DOHH2 (cell line): ENCODE results near the gene NKAIN2.

Experiments
- EZH2phosphoT487 ChIP-seq: fragments of 200-600 bp; sonication (generic); IDR thresholded peaks from 2 replicates; pipeline ENCODE4 v1.6.1; 2017; ENCODE audit warnings: borderline replicate concordance, mild to moderate bottlenecking, antibody characterized with exemption, low read length, moderate library complexity, mixed read lengths
- TF ChIP-seq, protein P1 (sequence below): fragments of 200-600 bp; sonication (generic); IDR thresholded peaks from one replicate; pipeline ENCODE4 v1.5.1; 2014; ENCODE audit warnings: antibody characterized with exemption, mild to moderate bottlenecking, low read depth, low read length; ENCODE audit not compliant: poor library complexity, severe bottlenecking

DNA sequence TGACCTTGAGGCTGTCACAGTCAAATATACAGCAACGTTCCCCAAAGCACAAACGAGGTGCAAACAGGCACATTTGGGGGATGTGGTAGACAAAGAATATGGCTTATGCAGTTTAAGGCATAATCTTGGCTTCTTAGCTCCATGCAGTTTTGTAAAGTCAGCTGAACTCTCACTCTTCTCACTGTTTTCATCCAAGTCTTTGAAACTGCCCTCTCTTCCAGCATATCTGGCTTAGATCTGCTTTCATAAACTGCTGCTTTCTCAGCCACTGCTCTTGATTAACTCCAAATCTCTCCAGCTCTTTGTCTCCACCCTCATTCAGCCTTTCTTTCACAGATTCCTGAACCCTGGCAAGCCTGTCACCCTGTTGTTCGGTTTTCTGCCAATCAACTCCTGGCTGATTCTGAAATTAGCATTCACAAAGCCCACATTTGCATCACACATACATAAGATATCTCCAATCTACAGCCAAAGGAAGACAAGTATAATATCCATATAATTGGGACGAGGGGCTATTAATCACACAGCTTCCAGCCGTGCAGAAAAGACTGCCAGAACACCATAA lies 857.5 kb downstream of the NKAIN2 start:
- TF ChIP-seq, protein P1, sequence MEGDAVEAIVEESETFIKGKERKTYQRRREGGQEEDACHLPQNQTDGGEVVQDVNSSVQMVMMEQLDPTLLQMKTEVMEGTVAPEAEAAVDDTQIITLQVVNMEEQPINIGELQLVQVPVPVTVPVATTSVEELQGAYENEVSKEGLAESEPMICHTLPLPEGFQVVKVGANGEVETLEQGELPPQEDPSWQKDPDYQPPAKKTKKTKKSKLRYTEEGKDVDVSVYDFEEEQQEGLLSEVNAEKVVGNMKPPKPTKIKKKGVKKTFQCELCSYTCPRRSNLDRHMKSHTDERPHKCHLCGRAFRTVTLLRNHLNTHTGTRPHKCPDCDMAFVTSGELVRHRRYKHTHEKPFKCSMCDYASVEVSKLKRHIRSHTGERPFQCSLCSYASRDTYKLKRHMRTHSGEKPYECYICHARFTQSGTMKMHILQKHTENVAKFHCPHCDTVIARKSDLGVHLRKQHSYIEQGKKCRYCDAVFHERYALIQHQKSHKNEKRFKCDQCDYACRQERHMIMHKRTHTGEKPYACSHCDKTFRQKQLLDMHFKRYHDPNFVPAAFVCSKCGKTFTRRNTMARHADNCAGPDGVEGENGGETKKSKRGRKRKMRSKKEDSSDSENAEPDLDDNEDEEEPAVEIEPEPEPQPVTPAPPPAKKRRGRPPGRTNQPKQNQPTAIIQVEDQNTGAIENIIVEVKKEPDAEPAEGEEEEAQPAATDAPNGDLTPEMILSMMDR = no peak
- TF ChIP-seq EZH2phosphoT487 = no peak
